Calu3 (cell line): ENCODE results near the gene FAAH. TPM values are rescaled to one million over a fixed set of nuclear protein-coding genes. Genes with fewer than 3 reads are reported as not detected.

Source experiments
- BruUV-seq: library from RNA; stranded (reverse); fragments of 400-500 nt; replicated peaks from 2 replicates; lab custom pipeline; 2021; lab: Mats Ljungman, UMichigan
- CTCF ChIA-PET: fragments of 300-600 bp; sonication (Branson Sonifier 250); formaldehyde crosslinking; loops from one replicate; lab custom pipeline; 2022; ENCODE audit warnings: antibody characterized with exemption; lab: Charles Lee
- DNase-seq: peaks from one replicate; pipeline ENCODE4 v3.0.0; 2022
- H3K27ac Mint-ChIP-seq: one replicate; pipeline ENCODE4 v1.8.0; 2022; ENCODE audit warnings: mixed read lengths; ENCODE audit not compliant: unreplicated experiment
- H3K27me3 Mint-ChIP-seq: one replicate; pipeline ENCODE4 v1.8.0; 2022; ENCODE audit warnings: mixed read lengths; ENCODE audit not compliant: unreplicated experiment
- H3K36me3 Mint-ChIP-seq: one replicate; pipeline ENCODE4 v1.8.0; 2022; ENCODE audit warnings: mild to moderate bottlenecking, moderate library complexity, mixed read lengths; ENCODE audit not compliant: insufficient read depth, unreplicated experiment
- H3K4me1 Mint-ChIP-seq: one replicate; pipeline ENCODE4 v1.8.0; 2022; ENCODE audit warnings: mild to moderate bottlenecking, low read depth, mixed read lengths; ENCODE audit not compliant: unreplicated experiment
- H3K4me3 Mint-ChIP-seq: one replicate; pipeline ENCODE4 v1.8.0; 2022; ENCODE audit warnings: mild to moderate bottlenecking, low read depth, moderate library complexity, mixed read lengths; ENCODE audit not compliant: unreplicated experiment
- H3K9me3 Mint-ChIP-seq: one replicate; pipeline ENCODE4 v1.8.0; 2022; ENCODE audit warnings: low read depth, mixed read lengths; ENCODE audit not compliant: unreplicated experiment
- intact Hi-C: fragments of 100-400 bp; cut with micrococcal nuclease; formaldehyde crosslinking; loops from one replicate; pipeline ENCODE4 v1.10.0; 2022; ENCODE audit not compliant: unreplicated experiment
- total RNA-seq: library from RNA; stranded (reverse); gene quantifications from 2 replicates; pipeline ENCODE4 v1.2.3, GENCODE V29; 2022
- TF ChIP-seq, protein P1 (sequence below): fragments of 200-600 bp; IDR thresholded peaks from one replicate; pipeline ENCODE4 v1.8.0; 2022; ENCODE audit warnings: antibody characterized with exemption; ENCODE audit not compliant: unreplicated experiment

FAAH gene
- total RNA-seq, 1 experiment from 2014 or later: 31.4 TPM

- Mint-ChIP-seq H3K9me3 (no peaks in the 10 kb centered on the region), H3K36me3 (peaks cover 7% of the 10 kb centered on the region), H3K27me3 (no peaks in the 10 kb centered on the region), H3K4me3 (no peak overlapping the region), H3K27ac (no peak overlapping the region), H3K4me1 (peaks cover 8% of the 10 kb centered on the region)
- intact Hi-C loops: no loop called here
- TF ChIP-seq, protein P1, sequence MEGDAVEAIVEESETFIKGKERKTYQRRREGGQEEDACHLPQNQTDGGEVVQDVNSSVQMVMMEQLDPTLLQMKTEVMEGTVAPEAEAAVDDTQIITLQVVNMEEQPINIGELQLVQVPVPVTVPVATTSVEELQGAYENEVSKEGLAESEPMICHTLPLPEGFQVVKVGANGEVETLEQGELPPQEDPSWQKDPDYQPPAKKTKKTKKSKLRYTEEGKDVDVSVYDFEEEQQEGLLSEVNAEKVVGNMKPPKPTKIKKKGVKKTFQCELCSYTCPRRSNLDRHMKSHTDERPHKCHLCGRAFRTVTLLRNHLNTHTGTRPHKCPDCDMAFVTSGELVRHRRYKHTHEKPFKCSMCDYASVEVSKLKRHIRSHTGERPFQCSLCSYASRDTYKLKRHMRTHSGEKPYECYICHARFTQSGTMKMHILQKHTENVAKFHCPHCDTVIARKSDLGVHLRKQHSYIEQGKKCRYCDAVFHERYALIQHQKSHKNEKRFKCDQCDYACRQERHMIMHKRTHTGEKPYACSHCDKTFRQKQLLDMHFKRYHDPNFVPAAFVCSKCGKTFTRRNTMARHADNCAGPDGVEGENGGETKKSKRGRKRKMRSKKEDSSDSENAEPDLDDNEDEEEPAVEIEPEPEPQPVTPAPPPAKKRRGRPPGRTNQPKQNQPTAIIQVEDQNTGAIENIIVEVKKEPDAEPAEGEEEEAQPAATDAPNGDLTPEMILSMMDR: no peak
- BruUV-seq: no TSS peak
- no peak for DNase-seq
- CTCF ChIA-PET: interaction anchor here (0.6 to 1.0 kb wide), 2 partner anchors 9 to 131 kb away, joined by 5 to 6 read pairs; no protein-coding TSS in a partner anchor
Observed at GRCh38 chr1:46405724-46406123, 11.6 kb downstream of the FAAH start.

DNA sequence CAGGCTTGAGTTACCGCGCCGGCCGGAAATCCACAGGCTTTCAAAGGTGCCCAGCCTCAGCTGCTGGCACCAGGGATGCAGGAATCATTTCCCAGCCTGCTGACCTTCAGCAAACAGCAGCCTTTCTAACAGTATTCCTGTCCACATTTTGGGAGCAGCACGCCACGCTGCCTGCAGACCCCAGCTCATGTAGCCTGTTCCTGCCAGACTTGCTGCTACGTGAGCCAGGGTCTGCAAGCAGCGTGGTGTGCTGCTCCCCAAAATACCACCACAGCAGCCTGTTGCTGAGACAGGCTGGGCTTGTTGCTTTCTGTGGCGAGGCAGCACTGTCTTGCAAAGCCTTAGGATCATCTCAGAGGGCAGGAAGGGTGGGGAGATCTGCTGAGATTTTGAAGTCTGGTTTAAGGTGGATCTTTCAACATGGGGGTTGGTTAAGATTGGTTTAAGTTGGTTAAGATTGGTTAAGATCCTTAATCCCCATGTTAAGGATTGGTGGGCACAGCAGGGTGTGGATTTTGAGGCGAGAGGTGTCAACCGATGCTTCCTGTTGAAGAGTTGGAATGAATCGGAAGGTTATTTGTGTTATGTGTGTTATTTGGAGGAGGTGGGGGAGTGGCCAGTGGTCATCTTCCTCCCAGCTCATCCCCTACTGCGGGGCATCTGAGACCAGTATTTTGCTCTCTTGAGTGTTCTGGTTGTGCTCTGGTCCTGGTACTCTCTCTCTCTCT, 12.9 kb downstream of the FAAH start:
- no peak for DNase-seq
- intact Hi-C loops: no loop called here
- CTCF ChIA-PET: interaction anchor here (0.6 to 0.8 kb wide), 4 partner anchors 32 to 1095 kb away, joined by 3 to 7 read pairs (median 4); no protein-coding TSS in a partner anchor

GRCh38 chr1:46407636-46408035, 13.5 kb downstream of the FAAH start:
- intact Hi-C loops: no loop called here
- BruUV-seq: no TSS peak
- TF ChIP-seq, protein P1: no peak
- H3K4me3 Mint-ChIP-seq: no peak overlapping the region
- no peaks in the 10 kb centered on the region for H3K4me1 Mint-ChIP-seq
- H3K9me3 Mint-ChIP-seq: no peaks in the 10 kb centered on the region
- H3K27me3 Mint-ChIP-seq: no peaks in the 10 kb centered on the region
- no peak for DNase-seq
- no peak overlapping the region for H3K27ac Mint-ChIP-seq
- CTCF ChIA-PET: no interaction called here
- peaks cover 18% of the 10 kb centered on the region for H3K36me3 Mint-ChIP-seq

More for the DNA sequence above, 12.9 kb downstream of the FAAH start:
- no peaks in the 10 kb centered on the region for H3K9me3 Mint-ChIP-seq
- H3K4me3 Mint-ChIP-seq: no peak overlapping the region
- TF ChIP-seq, protein P1: no peak
- no peak overlapping the region for H3K27ac Mint-ChIP-seq
- H3K36me3 Mint-ChIP-seq: peaks cover 12% of the 10 kb centered on the region
- no TSS peak for BruUV-seq
- H3K4me1 Mint-ChIP-seq: no peaks in the 10 kb centered on the region
- H3K27me3 Mint-ChIP-seq: no peaks in the 10 kb centered on the region

GRCh38 chr1:46408356-46409062, 14.4 kb downstream of the FAAH start:
- intact Hi-C loops: no loop called here
- no peaks in the 10 kb centered on the region for H3K27me3 Mint-ChIP-seq
- H3K4me1 Mint-ChIP-seq: no peaks in the 10 kb centered on the region

More at GRCh38 chr1:46408356-46409062, 14.4 kb downstream of the FAAH start:
- TF ChIP-seq, protein P1: no peak
- H3K9me3 Mint-ChIP-seq: no peaks in the 10 kb centered on the region
- no peak overlapping the region for H3K27ac Mint-ChIP-seq
- CTCF ChIA-PET: interaction anchor here (0.6 kb wide), 1 partner anchor 24 kb away, joined by 3 read pairs; no protein-coding TSS in a partner anchor
- BruUV-seq: no TSS peak
- peaks cover 16% of the 10 kb centered on the region for H3K36me3 Mint-ChIP-seq
- DNase-seq: no peak
- no peak overlapping the region for H3K4me3 Mint-ChIP-seq
